H1 (cell line): ENCODE measurements around the gene LCNL1. TPM values are rescaled to one million over a fixed set of nuclear protein-coding genes. Genes with fewer than 3 reads are reported as not detected.

Experiments
- ATF3 ChIP-seq: IDR thresholded peaks from 2 replicates; pipeline ENCODE4 v1.6.1; 2011; ENCODE audit warnings: low read depth, mild to moderate bottlenecking, low read length; ENCODE audit not compliant: insufficient read depth
- POU5F1 ChIP-seq: IDR thresholded peaks from 2 replicates; pipeline ENCODE4 v1.6.1; 2011; ENCODE audit warnings: low read depth, mild to moderate bottlenecking, low read length, moderate library complexity
- RAD21 ChIP-seq, 2 experiments: IDR thresholded peaks in 1 of 2; conservative IDR thresholded peaks in 1 of 2; 2 replicates each; pipeline ENCODE4 v1.6.1; 2011; ENCODE audit warnings: low read depth in 2 of 2, low read length in 2 of 2, improper control_type of control experiment in 1 of 2, inconsistent platforms in 1 of 2, mild to moderate bottlenecking in 1 of 2, moderate library complexity in 1 of 2
- RXRA ChIP-seq: IDR thresholded peaks from 2 replicates; pipeline ENCODE4 v1.6.1; 2011; ENCODE audit warnings: low read depth, mild to moderate bottlenecking, low read length, moderate library complexity; ENCODE audit not compliant: insufficient read depth
- polyA plus RNA-seq, 7 experiments: library from polyadenylated mRNA; depleted of rRNA in 3 of 7; stranded (reverse) in 5 of 7; unstranded in 2 of 7; fragments of >200 nt in 5 of 7; fragments of 200-250 nt in 2 of 7; gene quantifications; 1 replicate in 5 of 7; 2 replicates in 1 of 7; 4 replicates in 1 of 7; pipeline versions ENCODE4 v1.2.1 to v1.2.3, GENCODE V29; 2011 to 2013; ENCODE audit warnings: missing spikeins in 2 of 7, mixed read lengths in 2 of 7
- total RNA-seq: library from RNA; stranded (reverse); fragmentation: NEBNext Ultra II Directional; extraction: Animal tissue kit (Norgen Biotek cat#: 25700); gene quantifications from 2 replicates; pipeline ENCODE4 v1.2.1, GENCODE V29; 2021

LCNL1 gene
- total and polyA plus RNA-seq, 2 of the 8 experiments (the other 6 are each of a cell fraction or from before 2014, with no cell fraction given): 0.11 TPM; not detected in 1

GRCh38 chr9:136941231-136942111 is 41.3 kb upstream of the LCNL1 start (continued):
- no peak for TF ChIP-seq RAD21 (IDR thresholded peaks at IDR 0.05 in 1 of 2, conservative IDR thresholded peaks at IDR 0.05 in 1 of 2; ENCODE audit: low read depth in 2 of 2, low read length in 2 of 2)
- TF ChIP-seq RXRA: no peak
- no peak for TF ChIP-seq POU5F1
- TF ChIP-seq ATF3: no peak
- TF ChIP-seq, all 59 proteins: peak for 0
